HepG2 (cell line): ENCODE data around the gene DOCK2.

Experiments used
- EP300 ChIP-seq, 3 experiments: sonication (generic) in 1 of 3; formaldehyde crosslinking in 1 of 3; IDR thresholded peaks; 2 replicates each; pipeline versions ENCODE4 v1.5.1 to v1.6.1; 2011 to 2020; ENCODE audit warnings: low read depth in 2 of 3, low read length in 2 of 3, borderline replicate concordance in 1 of 3, improper control_type of control experiment in 1 of 3, mild to moderate bottlenecking in 1 of 3, missing genetic modification reagents in 1 of 3, moderate library complexity in 1 of 3
- POLR2AphosphoS2 ChIP-seq: IDR thresholded peaks from 2 replicates; pipeline ENCODE4 v1.6.1; 2011; ENCODE audit warnings: low read depth, low read length, improper control_type of control experiment
- ZNF121 ChIP-seq: sonication (generic); formaldehyde crosslinking; IDR thresholded peaks from 2 replicates; pipeline ENCODE4 v1.5.0; 2020; ENCODE audit warnings: mild to moderate bottlenecking, missing genetic modification reagents
- ZNF768 ChIP-seq: sonication (generic); formaldehyde crosslinking; IDR thresholded peaks from 2 replicates; pipeline ENCODE4 v1.4.0; 2020; ENCODE audit warnings: missing genetic modification reagents
- TF ChIP-seq, protein P1 (sequence below): IDR thresholded peaks from 2 replicates; pipeline ENCODE4 v1.6.1; 2012; ENCODE audit warnings: low read length, improper control_type of control experiment

DNA sequence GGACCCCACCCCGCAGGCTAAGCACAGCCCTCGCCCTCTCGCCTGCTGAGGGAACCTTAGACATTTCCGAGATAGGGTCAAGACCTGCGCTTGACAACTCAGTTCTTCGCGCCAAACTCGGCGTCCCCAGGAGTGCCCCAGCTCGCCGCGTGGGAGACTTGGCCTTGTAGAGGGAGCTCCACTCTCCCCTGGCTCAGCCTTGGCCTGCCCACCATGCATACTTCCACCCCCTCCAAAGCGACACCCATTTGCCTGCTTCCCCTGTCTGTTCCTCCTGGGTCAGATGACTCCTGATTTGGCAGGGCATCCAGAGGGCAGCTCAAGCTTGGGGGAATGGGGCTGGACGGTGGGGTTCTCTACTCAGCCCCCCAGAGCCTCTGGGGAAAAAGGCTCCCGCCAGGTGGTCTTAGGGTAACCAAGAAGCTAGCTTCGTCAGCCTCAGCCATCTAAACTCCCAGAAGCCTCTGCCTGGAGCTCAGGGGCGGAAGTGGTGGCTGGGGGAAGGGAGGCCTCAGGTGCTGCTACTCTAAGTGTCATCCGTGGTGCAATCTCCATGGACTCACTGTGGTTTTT lies 560 bp downstream of the DOCK2 start:
- TF ChIP-seq, protein P1, sequence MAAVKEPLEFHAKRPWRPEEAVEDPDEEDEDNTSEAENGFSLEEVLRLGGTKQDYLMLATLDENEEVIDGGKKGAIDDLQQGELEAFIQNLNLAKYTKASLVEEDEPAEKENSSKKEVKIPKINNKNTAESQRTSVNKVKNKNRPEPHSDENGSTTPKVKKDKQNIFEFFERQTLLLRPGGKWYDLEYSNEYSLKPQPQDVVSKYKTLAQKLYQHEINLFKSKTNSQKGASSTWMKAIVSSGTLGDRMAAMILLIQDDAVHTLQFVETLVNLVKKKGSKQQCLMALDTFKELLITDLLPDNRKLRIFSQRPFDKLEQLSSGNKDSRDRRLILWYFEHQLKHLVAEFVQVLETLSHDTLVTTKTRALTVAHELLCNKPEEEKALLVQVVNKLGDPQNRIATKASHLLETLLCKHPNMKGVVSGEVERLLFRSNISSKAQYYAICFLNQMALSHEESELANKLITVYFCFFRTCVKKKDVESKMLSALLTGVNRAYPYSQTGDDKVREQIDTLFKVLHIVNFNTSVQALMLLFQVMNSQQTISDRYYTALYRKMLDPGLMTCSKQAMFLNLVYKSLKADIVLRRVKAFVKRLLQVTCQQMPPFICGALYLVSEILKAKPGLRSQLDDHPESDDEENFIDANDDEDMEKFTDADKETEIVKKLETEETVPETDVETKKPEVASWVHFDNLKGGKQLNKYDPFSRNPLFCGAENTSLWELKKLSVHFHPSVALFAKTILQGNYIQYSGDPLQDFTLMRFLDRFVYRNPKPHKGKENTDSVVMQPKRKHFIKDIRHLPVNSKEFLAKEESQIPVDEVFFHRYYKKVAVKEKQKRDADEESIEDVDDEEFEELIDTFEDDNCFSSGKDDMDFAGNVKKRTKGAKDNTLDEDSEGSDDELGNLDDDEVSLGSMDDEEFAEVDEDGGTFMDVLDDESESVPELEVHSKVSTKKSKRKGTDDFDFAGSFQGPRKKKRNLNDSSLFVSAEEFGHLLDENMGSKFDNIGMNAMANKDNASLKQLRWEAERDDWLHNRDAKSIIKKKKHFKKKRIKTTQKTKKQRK = no peak
- TF ChIP-seq ZNF121 (CRISPR knock-in tag) = no peak
- TF ChIP-seq POLR2AphosphoS2 = no peak
- TF ChIP-seq EP300 (IDR thresholded peaks at IDR 0.05; ENCODE audit: low read depth in 2 of 2, low read length in 2 of 2) = no peak
- no peak for TF ChIP-seq EP300 (CRISPR knock-in tag; IDR thresholded peaks at IDR 0.05; ENCODE audit: borderline replicate concordance)
- TF ChIP-seq ZNF768 = no peak
